ENCODE data around the gene STEAP1.
A peak's percentile ranks its signal among the peaks of the same experiment; 100 is the strongest.

Gene STEAP1

GRCh38 chr7:90172121-90172520 is 17.9 kb downstream of the STEAP1 start:
- Histone ChIP-seq H3K27ac (replicated peaks) (no peak overlapping the region), H3K4me3 (replicated peaks; ENCODE audit: insufficient read depth, low read length) (no peak overlapping the region)
- TF ChIP-seq GABPA (IDR thresholded peaks at IDR 0.05; ENCODE audit: low read depth) (no peak), CTCF (IDR thresholded peaks at IDR 0.05; ENCODE audit: insufficient read depth, low read length) (no peak), SPI1 (IDR thresholded peaks at IDR 0.05; ENCODE audit: borderline replicate concordance, low read depth) (no peak), REST (IDR thresholded peaks at IDR 0.05; ENCODE audit: insufficient replicate concordance, low read depth) (no peak), POLR2AphosphoS5 (IDR thresholded peaks at IDR 0.05; ENCODE audit: low read depth) (no peak)

GRCh38 chr7:90172624-90173023 is 18.4 kb downstream of the STEAP1 start:
- H3K27ac ChIP-seq (replicated peaks) = no peak overlapping the region
- no peak for DNase-seq (ENCODE audit: low read depth in 1 of 2, low spot score in 1 of 2)
- no peak overlapping the region for H3K4me3 ChIP-seq (replicated peaks; ENCODE audit: insufficient read depth, low read length)
- H3K27me3 ChIP-seq (ENCODE audit: insufficient read depth, poor library complexity, severe bottlenecking) = no peaks in the 10 kb centered on the region
- TF ChIP-seq CTCF (IDR thresholded peaks at IDR 0.05; ENCODE audit: insufficient read depth, low read length) (no peak), POLR2AphosphoS5 (IDR thresholded peaks at IDR 0.05; ENCODE audit: low read depth) (no peak), GABPA (IDR thresholded peaks at IDR 0.05; ENCODE audit: low read depth) (no peak), REST (IDR thresholded peaks at IDR 0.05; ENCODE audit: insufficient replicate concordance, low read depth) (no peak)

More at GRCh38 chr7:90172121-90172520, 17.9 kb downstream of the STEAP1 start:
- DNase-seq (ENCODE audit: low read depth in 1 of 2, low spot score in 1 of 2) = no peak
- H3K27me3 ChIP-seq (ENCODE audit: insufficient read depth, poor library complexity, severe bottlenecking) = no peaks in the 10 kb centered on the region

- no peak overlapping the region for H3K27ac ChIP-seq (replicated peaks)
- no peak overlapping the region for H3K4me3 ChIP-seq (replicated peaks; ENCODE audit: insufficient read depth, low read length)
- no peak for DNase-seq (ENCODE audit: low read depth in 1 of 2, low spot score in 1 of 2)
- no peaks in the 10 kb centered on the region for H3K27me3 ChIP-seq (ENCODE audit: insufficient read depth, poor library complexity, severe bottlenecking)
- TF ChIP-seq CTCF (IDR thresholded peaks at IDR 0.05; ENCODE audit: insufficient read depth, low read length) (no peak), REST (IDR thresholded peaks at IDR 0.05; ENCODE audit: insufficient replicate concordance, low read depth) (no peak), GABPA (IDR thresholded peaks at IDR 0.05; ENCODE audit: low read depth) (no peak), SPI1 (IDR thresholded peaks at IDR 0.05; ENCODE audit: borderline replicate concordance, low read depth) (peak; percentile 35; the same call in 1 of the 2 replicates), POLR2AphosphoS5 (IDR thresholded peaks at IDR 0.05; ENCODE audit: low read depth) (no peak)
These were observed 19.0 kb downstream of the STEAP1 start for GRCh38 chr7:90173127-90173844.
